RWPE2 (cell line): ENCODE measurements around the gene CORO7.

ENCODE experiments used
- ATAC-seq: fragments of 200-7000 bp; cut with Tn5 transposase; 3 replicates; pipeline ENCODE4 v1.9.1; 2021; ENCODE audit warnings: low read depth
- DNase-seq: peaks from one replicate; pipeline ENCODE4 v3.0.0-alpha.2; 2020; ENCODE audit warnings: low spot score
- H3K27ac ChIP-seq: fragments of 450-650 bp; 2 replicates; pipeline ENCODE4 v1.5.1; 2017; ENCODE audit warnings: mild to moderate bottlenecking; ENCODE audit not compliant: poor library complexity, severe bottlenecking
- H3K27me3 ChIP-seq: fragments of 250-450 bp; sonication (Bioruptor Pico); 2 replicates; pipeline ENCODE4 v1.5.1; 2021; ENCODE audit warnings: mild to moderate bottlenecking, moderate library complexity; ENCODE audit not compliant: insufficient read depth, poor library complexity, severe bottlenecking
- H3K36me3 ChIP-seq: fragments of 250-450 bp; sonication (Bioruptor Pico); 2 replicates; pipeline ENCODE4 v1.5.1; 2020; ENCODE audit warnings: low read depth, mild to moderate bottlenecking, moderate library complexity
- H3K4me1 ChIP-seq: fragments of 250-450 bp; sonication (Bioruptor Pico); 2 replicates; pipeline ENCODE4 v1.5.1; 2021; ENCODE audit warnings: mild to moderate bottlenecking, moderate library complexity; ENCODE audit not compliant: insufficient read depth, poor library complexity, severe bottlenecking
- H3K4me3 ChIP-seq: fragments of 250-450 bp; sonication (Bioruptor Pico); 2 replicates; pipeline ENCODE4 v1.5.1; 2021; ENCODE audit warnings: mild to moderate bottlenecking, moderate library complexity; ENCODE audit not compliant: severe bottlenecking
- H3K9me3 ChIP-seq: fragments of 250-450 bp; sonication (Bioruptor Pico); 2 replicates; pipeline ENCODE4 v1.5.1; 2021; ENCODE audit warnings: mild to moderate bottlenecking, moderate library complexity; ENCODE audit not compliant: severe bottlenecking
- CTCF ChIP-seq: fragments of 450-650 bp; IDR thresholded peaks from one replicate; pipeline ENCODE4 v1.5.1; 2017; ENCODE audit warnings: mild to moderate bottlenecking, moderate library complexity; ENCODE audit not compliant: poor library complexity, severe bottlenecking

The CORO7 gene

GRCh38 chr16:4416200-4417032 lies at the start of gene CORO7:
CORO7 (minus strand) TSS chr16:4416596; CDS start chr16:4416518, 78 bp downstream.
- no peaks in the 10 kb centered on the region for H3K27me3 ChIP-seq
- ATAC-seq (peak; percentile 94), DNase-seq (peak; percentile 96)
- peak within 1 kb of the TSS; percentile 66 for H3K4me3 ChIP-seq
- H3K9me3 ChIP-seq = no peaks in the 10 kb centered on the region
- 0 out of 2 replicates have a peak, but pooled peaks cover under 1% of the 10 kb centered on the region for H3K36me3 ChIP-seq
- no peak for TF ChIP-seq CTCF
- H3K4me1 ChIP-seq = peaks cover 5% of the 10 kb centered on the region
- peak within 1 kb of the TSS; percentile 56 for H3K27ac ChIP-seq

DNA sequence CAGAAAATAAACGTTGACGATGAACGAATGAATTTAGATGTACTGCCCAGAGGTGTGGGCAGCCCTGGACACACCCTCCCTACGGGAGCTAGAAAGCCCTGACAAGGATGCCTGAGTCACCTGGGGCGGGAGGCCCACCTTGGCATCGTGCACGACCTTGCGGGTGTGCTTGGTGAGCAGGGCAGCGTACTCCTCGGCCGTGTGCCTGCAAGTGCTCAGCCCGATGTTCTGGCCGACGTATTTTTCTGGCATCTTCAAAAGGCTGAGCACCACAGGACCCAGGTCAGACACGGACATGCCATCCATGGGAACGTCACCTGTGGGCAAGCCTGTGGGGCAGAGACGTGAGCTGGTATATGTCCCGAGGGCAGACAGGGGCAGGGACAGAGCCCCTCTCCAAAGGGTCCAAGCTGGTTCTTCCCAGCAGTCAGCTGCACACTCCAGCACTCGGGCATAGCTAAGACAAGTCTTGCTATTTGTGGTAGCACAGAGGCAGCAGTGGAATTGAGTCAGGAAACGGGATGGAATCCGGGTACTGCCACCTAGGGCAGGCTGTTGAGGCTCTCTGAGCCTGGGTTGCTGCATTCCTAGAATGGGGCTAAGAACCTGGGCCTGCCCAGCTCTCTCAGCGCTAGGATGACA lies 47.2 kb upstream of the CORO7 start:
- DNase-seq (peak; percentile 75), ATAC-seq (peak; percentile 25; the same call in 2 of the 3 replicates)
- Histone ChIP-seq H3K27me3 (no peaks in the 10 kb centered on the region), H3K4me1 (peaks cover 20% of the 10 kb centered on the region), H3K9me3 (no peaks in the 10 kb centered on the region), H3K4me3 (no peak overlapping the region), H3K36me3 (peaks cover 46% of the 10 kb centered on the region), H3K27ac (peak overlapping the region; percentile 92)
- TF ChIP-seq CTCF = no peak

DNA sequence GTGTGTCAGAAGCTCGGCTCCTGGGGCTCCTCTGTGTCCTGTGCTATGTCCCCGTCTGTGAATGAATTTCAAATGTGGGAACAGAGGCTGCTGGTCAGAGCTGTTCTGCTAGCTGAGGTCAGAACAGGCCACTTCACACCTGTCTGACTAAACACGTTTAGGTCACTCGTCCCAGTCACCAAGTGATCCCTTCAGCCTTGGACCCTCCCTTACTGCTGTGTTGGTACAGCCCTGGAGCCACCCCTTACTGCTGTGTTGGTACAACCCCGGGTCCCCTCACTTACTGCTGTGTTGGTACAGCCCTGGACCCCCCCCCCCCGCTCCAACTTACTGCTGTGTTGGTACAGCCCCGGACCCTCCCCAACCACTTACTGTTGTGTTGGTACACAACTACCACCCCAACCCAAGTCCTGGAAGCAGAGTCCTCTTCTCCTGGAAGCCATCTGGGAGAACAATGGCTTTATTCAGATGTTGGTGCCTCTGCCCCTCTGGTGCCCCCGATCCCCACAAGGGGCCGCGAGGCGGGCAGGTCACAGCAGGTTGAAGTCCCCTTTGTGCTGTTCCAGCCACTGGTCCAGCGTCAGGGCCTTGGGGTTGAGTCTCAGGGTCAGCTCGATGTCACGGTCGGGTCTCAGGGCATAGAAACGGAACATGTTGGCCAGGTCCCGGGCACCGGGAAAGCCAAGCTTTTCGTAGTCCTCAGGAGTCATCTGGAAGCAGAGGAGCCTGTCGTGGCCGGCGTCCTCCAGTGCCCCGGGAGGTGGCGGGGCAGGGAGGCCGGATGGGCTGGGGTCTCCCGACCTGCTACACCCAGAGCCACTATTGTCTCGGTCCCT lies 45.1 kb upstream of the CORO7 start:
- H3K27ac ChIP-seq = no peak overlapping the region
- TF ChIP-seq CTCF = no peak
- H3K27me3 ChIP-seq = no peaks in the 10 kb centered on the region
- H3K36me3 ChIP-seq = peaks cover 42% of the 10 kb centered on the region
- DNase-seq (no peak), ATAC-seq (0 out of 3 replicates have a peak, but pooled peaks have one; percentile 4)
- no peaks in the 10 kb centered on the region for H3K9me3 ChIP-seq
- no peak overlapping the region for H3K4me3 ChIP-seq
- H3K4me1 ChIP-seq = peaks cover 20% of the 10 kb centered on the region

- DNase-seq (no peak), ATAC-seq (no peak)
- Histone ChIP-seq H3K9me3 (no peaks in the 10 kb centered on the region), H3K4me1 (peaks cover 20% of the 10 kb centered on the region), H3K4me3 (no peak overlapping the region), H3K36me3 (peaks cover 42% of the 10 kb centered on the region), H3K27ac (no peak overlapping the region), H3K27me3 (no peaks in the 10 kb centered on the region)
- TF ChIP-seq CTCF = no peak
These were observed 44.5 kb upstream of the CORO7 start for GRCh38 chr16:4460936-4461249.
